HG02885 (cell line): ENCODE measurements around the gene SLC49A4.

Source experiments
- ATAC-seq: cut with Tn5 transposase; IDR thresholded peaks from one replicate; pipeline ENCODE4 v1.9.1; 2021; ENCODE audit warnings: mild to moderate bottlenecking; ENCODE audit not compliant: unreplicated experiment, poor library complexity

Gene SLC49A4

GRCh38 chr3:122925756-122926155 is 130.9 kb downstream of the SLC49A4 start:
- no peak for ATAC-seq

- no peak for ATAC-seq
Measured at GRCh38 chr3:122926322-122926721, 131.5 kb downstream of the SLC49A4 start.

GRCh38 chr3:122926811-122927210 is 131.9 kb downstream of the SLC49A4 start:
- no peak for ATAC-seq

- ATAC-seq, result no peak
Measured at GRCh38 chr3:122927726-122928125, 132.9 kb downstream of the SLC49A4 start.

- no peak for ATAC-seq
Measured at GRCh38 chr3:122928396-122929187, 133.7 kb downstream of the SLC49A4 start.

- ATAC-seq, result no peak
Measured at GRCh38 chr3:122929188-122930062, 134.6 kb downstream of the SLC49A4 start.

- ATAC-seq, result no peak
Measured at GRCh38 chr3:122930063-122930997, 135.5 kb downstream of the SLC49A4 start.
